Caco-2 (cell line): ENCODE measurements around the gene RAD51C. TPM values are rescaled to one million over a fixed set of nuclear protein-coding genes. Genes with fewer than 3 reads are reported as not detected.

ENCODE experiments used
- BruUV-seq: library from RNA; stranded (reverse); fragments of 400-500 nt; replicated peaks from 2 replicates; lab custom pipeline; 2021; lab: Mats Ljungman, UMichigan
- CTCF ChIA-PET: fragments of 300-600 bp; sonication (Branson Sonifier 250); formaldehyde crosslinking; loops from one replicate; lab custom pipeline; 2022; ENCODE audit warnings: antibody characterized with exemption; lab: Charles Lee
- POLR2A ChIA-PET: fragments of 300-600 bp; sonication (Branson Sonifier 250); formaldehyde crosslinking; loops from one replicate; lab custom pipeline; 2022; ENCODE audit warnings: antibody characterized with exemption; lab: Charles Lee
- DNase-seq, 2 experiments: peaks; one replicate each; pipeline versions ENCODE4 v3.0.0 to v3.0.0-alpha.2; 2020 to 2022
- H3K27me3 ChIP-seq: replicated peaks from 2 replicates; pipeline ENCODE4 v1.6.0; 2011; ENCODE audit warnings: low read length; ENCODE audit not compliant: control insufficient read depth, insufficient read depth
- H3K36me3 ChIP-seq: 2 replicates; pipeline ENCODE4 v1.5.1; 2011; ENCODE audit warnings: low read length; ENCODE audit not compliant: control insufficient read depth, insufficient read depth
- H3K4me1 ChIP-seq: fragments of 250-450 bp; sonication (Bioruptor Pico); 2 replicates; pipeline ENCODE4 v1.5.1; 2020; ENCODE audit warnings: mild to moderate bottlenecking
- H3K4me3 ChIP-seq: 2 replicates; pipeline ENCODE4 v1.5.1; 2011; ENCODE audit warnings: low read depth, mild to moderate bottlenecking, control low read depth, low read length
- H3K9me3 ChIP-seq: fragments of 250-450 bp; sonication (Bioruptor Pico); 2 replicates; pipeline ENCODE4 v1.5.1; 2020; ENCODE audit warnings: mild to moderate bottlenecking, moderate library complexity
- H3K27ac Mint-ChIP-seq: one replicate; pipeline ENCODE4 v1.8.0; 2022; ENCODE audit warnings: mixed read lengths; ENCODE audit not compliant: unreplicated experiment
- H3K27me3 Mint-ChIP-seq: one replicate; pipeline ENCODE4 v1.8.0; 2022; ENCODE audit warnings: mixed read lengths; ENCODE audit not compliant: insufficient read depth, unreplicated experiment
- H3K36me3 Mint-ChIP-seq: one replicate; pipeline ENCODE4 v1.8.0; 2022; ENCODE audit warnings: mild to moderate bottlenecking, mixed read lengths; ENCODE audit not compliant: insufficient read depth, unreplicated experiment
- H3K4me1 Mint-ChIP-seq: one replicate; pipeline ENCODE4 v1.8.0; 2022; ENCODE audit warnings: low read depth, mixed read lengths; ENCODE audit not compliant: unreplicated experiment
- H3K4me3 Mint-ChIP-seq: one replicate; pipeline ENCODE4 v1.8.0; 2022; ENCODE audit warnings: mild to moderate bottlenecking, moderate library complexity, mixed read lengths; ENCODE audit not compliant: unreplicated experiment
- H3K9me3 Mint-ChIP-seq: one replicate; pipeline ENCODE4 v1.8.0; 2022; ENCODE audit warnings: mixed read lengths; ENCODE audit not compliant: unreplicated experiment
- intact Hi-C: fragments of 100-400 bp; cut with micrococcal nuclease; formaldehyde crosslinking; loops from one replicate; pipeline ENCODE4 v1.10.0; 2022; ENCODE audit not compliant: unreplicated experiment
- total RNA-seq: library from RNA; stranded (reverse); gene quantifications from 2 replicates; pipeline ENCODE4 v1.2.3, GENCODE V29; 2022
- TF ChIP-seq, protein P1 (sequence below), 2 experiments: fragments of 200-600 bp in 1 of 2; IDR thresholded peaks; 1 replicate in 1 of 2; 2 replicates in 1 of 2; pipeline versions ENCODE4 v1.5.1 to v1.8.0; 2011 to 2022; ENCODE audit warnings: antibody characterized with exemption in 1 of 2, control low read depth in 1 of 2, inconsistent platforms in 1 of 2, low read depth in 1 of 2, low read length in 1 of 2, mild to moderate bottlenecking in 1 of 2, moderate library complexity in 1 of 2; ENCODE audit not compliant: insufficient read depth in 1 of 2, severe bottlenecking in 1 of 2, unreplicated experiment in 1 of 2

The RAD51C gene
- total RNA-seq, 1 experiment from 2014 or later: 61.2 TPM

DNA sequence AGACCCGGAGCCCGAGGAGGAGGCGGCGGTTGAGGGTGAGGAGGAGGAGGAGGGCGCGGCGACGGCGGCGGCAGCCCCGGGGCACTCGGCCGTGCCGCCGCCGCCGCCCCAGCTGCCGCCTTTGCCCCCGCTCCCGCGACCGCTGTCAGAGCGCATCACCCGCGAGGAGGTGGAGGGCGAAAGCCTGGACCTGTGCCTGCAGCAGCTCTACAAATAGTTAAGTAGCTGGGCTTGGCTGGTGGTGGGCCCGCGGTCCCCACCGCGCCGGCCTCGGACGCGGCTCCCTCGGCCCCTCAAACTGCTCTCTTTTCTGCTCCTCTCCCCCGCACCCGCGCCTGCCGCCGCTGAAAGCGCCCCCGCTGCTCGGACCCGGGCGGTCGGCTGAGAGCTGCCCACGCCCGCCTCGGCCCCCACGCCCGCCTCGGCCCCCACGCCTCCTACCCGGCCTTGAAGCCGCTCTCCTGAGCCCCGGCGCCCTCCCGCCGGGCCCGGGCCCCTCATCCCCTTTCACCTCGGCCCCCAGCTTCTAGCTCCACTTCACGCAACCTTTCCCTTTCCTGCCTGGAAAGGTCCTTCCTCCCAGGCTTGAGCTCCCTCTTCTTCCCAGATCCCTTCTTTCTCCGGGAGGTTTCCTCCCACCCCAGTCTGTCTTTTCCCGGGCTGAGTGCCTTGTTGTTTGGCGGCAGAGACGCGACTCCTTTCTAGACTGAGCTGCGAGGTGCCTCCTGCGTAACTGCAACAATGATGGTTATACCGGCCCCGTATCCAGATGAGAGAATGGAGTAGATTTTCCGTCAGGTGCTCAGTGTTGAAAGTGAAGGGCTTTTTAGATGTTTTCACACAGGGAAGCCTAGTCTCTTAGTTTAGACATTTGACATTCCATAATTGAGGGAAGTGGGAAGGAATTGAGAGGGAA is 64.1 kb downstream of the RAD51C start:
- peaks cover 21% of the 10 kb centered on the region for H3K27me3 Mint-ChIP-seq

GRCh38 chr17:58757162-58757613 is 64.8 kb downstream of the RAD51C start:
- no peaks in the 10 kb centered on the region for H3K4me1 ChIP-seq
- H3K27ac Mint-ChIP-seq: no peak overlapping the region
- intact Hi-C loops: no loop called here
- H3K27me3 Mint-ChIP-seq: peaks cover 23% of the 10 kb centered on the region
- no peaks in the 10 kb centered on the region for H3K9me3 ChIP-seq
- ChIA-PET POLR2A (no interaction called here), CTCF (no interaction called here)
- H3K27me3 ChIP-seq: no peaks in the 10 kb centered on the region; the same call in 1 of the 2 replicates
- H3K4me3 ChIP-seq: no peak overlapping the region
- H3K36me3 Mint-ChIP-seq: no peaks in the 10 kb centered on the region
- H3K36me3 ChIP-seq: no peaks in the 10 kb centered on the region
- peaks cover 5% of the 10 kb centered on the region for H3K4me1 Mint-ChIP-seq
- DNase-seq: no peak
- H3K9me3 Mint-ChIP-seq: no peaks in the 10 kb centered on the region
- TF ChIP-seq, protein P1, sequence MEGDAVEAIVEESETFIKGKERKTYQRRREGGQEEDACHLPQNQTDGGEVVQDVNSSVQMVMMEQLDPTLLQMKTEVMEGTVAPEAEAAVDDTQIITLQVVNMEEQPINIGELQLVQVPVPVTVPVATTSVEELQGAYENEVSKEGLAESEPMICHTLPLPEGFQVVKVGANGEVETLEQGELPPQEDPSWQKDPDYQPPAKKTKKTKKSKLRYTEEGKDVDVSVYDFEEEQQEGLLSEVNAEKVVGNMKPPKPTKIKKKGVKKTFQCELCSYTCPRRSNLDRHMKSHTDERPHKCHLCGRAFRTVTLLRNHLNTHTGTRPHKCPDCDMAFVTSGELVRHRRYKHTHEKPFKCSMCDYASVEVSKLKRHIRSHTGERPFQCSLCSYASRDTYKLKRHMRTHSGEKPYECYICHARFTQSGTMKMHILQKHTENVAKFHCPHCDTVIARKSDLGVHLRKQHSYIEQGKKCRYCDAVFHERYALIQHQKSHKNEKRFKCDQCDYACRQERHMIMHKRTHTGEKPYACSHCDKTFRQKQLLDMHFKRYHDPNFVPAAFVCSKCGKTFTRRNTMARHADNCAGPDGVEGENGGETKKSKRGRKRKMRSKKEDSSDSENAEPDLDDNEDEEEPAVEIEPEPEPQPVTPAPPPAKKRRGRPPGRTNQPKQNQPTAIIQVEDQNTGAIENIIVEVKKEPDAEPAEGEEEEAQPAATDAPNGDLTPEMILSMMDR (IDR thresholded peaks at IDR 0.05; ENCODE audit: insufficient read depth in 1 of 2, low read depth in 1 of 2, low read length in 1 of 2, severe bottlenecking in 1 of 2, unreplicated experiment in 1 of 2): no peak
- peak overlapping the region; percentile 76 for H3K4me3 Mint-ChIP-seq
- BruUV-seq: no TSS peak

More for the DNA sequence above, 64.1 kb downstream of the RAD51C start:
- peak overlapping the region; percentile 62 for H3K4me3 ChIP-seq
- intact Hi-C loops: no loop called here
- peak overlapping the region; percentile 20 for H3K27ac Mint-ChIP-seq
- H3K4me1 ChIP-seq: no peaks in the 10 kb centered on the region
- DNase-seq: no peak
- ChIA-PET CTCF (interaction anchor here (0.5 to 1.4 kb wide), 2 partner anchors 248 to 1014 kb away, joined by 3 to 4 read pairs; no protein-coding TSS in a partner anchor), POLR2A (no interaction called here)
- no peaks in the 10 kb centered on the region for H3K9me3 ChIP-seq
- TF ChIP-seq, protein P1 (IDR thresholded peaks at IDR 0.05; ENCODE audit: insufficient read depth in 1 of 2, low read depth in 1 of 2, low read length in 1 of 2, severe bottlenecking in 1 of 2, unreplicated experiment in 1 of 2): no peak
- H3K36me3 Mint-ChIP-seq: no peaks in the 10 kb centered on the region
- peak overlapping the region; percentile 76 for H3K4me3 Mint-ChIP-seq
- H3K9me3 Mint-ChIP-seq: no peaks in the 10 kb centered on the region
- H3K36me3 ChIP-seq: no peaks in the 10 kb centered on the region
- H3K27me3 ChIP-seq: no peaks in the 10 kb centered on the region; the same call in 1 of the 2 replicates
- BruUV-seq: no TSS peak
- H3K4me1 Mint-ChIP-seq: peaks cover 5% of the 10 kb centered on the region

GRCh38 chr17:58758890-58759289 is 66.5 kb downstream of the RAD51C start:
- no peaks in the 10 kb centered on the region for H3K9me3 Mint-ChIP-seq
- CTCF ChIA-PET: no interaction called here
- POLR2A ChIA-PET: no interaction called here
- H3K27me3 ChIP-seq: no peaks in the 10 kb centered on the region; the same call in 1 of the 2 replicates
- TF ChIP-seq, protein P1 (IDR thresholded peaks at IDR 0.05; ENCODE audit: insufficient read depth in 1 of 2, low read depth in 1 of 2, low read length in 1 of 2, severe bottlenecking in 1 of 2, unreplicated experiment in 1 of 2): no peak
- peaks cover 5% of the 10 kb centered on the region for H3K4me1 Mint-ChIP-seq
- H3K36me3 Mint-ChIP-seq: no peaks in the 10 kb centered on the region
- no peak for DNase-seq
- H3K27me3 Mint-ChIP-seq: peaks cover 18% of the 10 kb centered on the region
- BruUV-seq: no TSS peak
- no peaks in the 10 kb centered on the region for H3K4me1 ChIP-seq
- H3K36me3 ChIP-seq: no peaks in the 10 kb centered on the region
- H3K4me3 ChIP-seq: no peak overlapping the region
- H3K9me3 ChIP-seq: no peaks in the 10 kb centered on the region
- H3K27ac Mint-ChIP-seq: no peak overlapping the region
- H3K4me3 Mint-ChIP-seq: no peak overlapping the region
- intact Hi-C loops: no loop called here
